H1 (cell line): ENCODE results near the gene KCNJ9. TPM values are rescaled to one million over a fixed set of nuclear protein-coding genes. Genes with fewer than 3 reads are reported as not detected.

Experiments
- CTCF ChIA-PET: fragments of 300-600 bp; sonication (Branson Sonifier 250); formaldehyde crosslinking; loops from one replicate; lab custom pipeline; 2021; ENCODE audit not compliant: partially characterized antibody; lab: Charles Lee
- POLR2A ChIA-PET: fragments of 300-600 bp; sonication (Branson Sonifier 250); formaldehyde crosslinking; loops from one replicate; lab custom pipeline; 2021; ENCODE audit warnings: inconsistent platforms; ENCODE audit not compliant: partially characterized antibody; lab: Charles Lee
- DNase-seq, 2 experiments: peaks; one replicate each; pipeline versions ENCODE4 v3.0.0 to v3.0.0-alpha.2; 2010 to 2022; ENCODE audit warnings: low spot score in 2 of 2, low read depth in 1 of 2, mixed read lengths in 1 of 2
- FAIRE-seq: peaks from 2 replicates; lab custom pipeline; 2011; peaks lifted over from hg19 to GRCh38; lab: Jason Lieb, UNC
- H2AFZ ChIP-seq: 2 replicates; pipeline ENCODE4 v1.8.1; 2012; ENCODE audit warnings: low read length, inconsistent platforms
- H2AK5ac ChIP-seq: 2 replicates; pipeline ENCODE4 v1.6.1; 2013; ENCODE audit warnings: low read depth, low read length
- H2BK120ac ChIP-seq: replicated peaks from 2 replicates; pipeline ENCODE3; 2013; ENCODE audit warnings: low read depth, low read length, inconsistent platforms
- H2BK12ac ChIP-seq: 2 replicates; pipeline ENCODE4 v1.6.1; 2013; ENCODE audit warnings: low read depth, low read length
- H2BK15ac ChIP-seq: 2 replicates; pipeline ENCODE4 v1.6.1; 2013; ENCODE audit warnings: low read length
- H2BK20ac ChIP-seq: 2 replicates; pipeline ENCODE4 v1.6.1; 2013; ENCODE audit warnings: low read length
- H2BK5ac ChIP-seq: 2 replicates; pipeline ENCODE4 v1.6.1; 2013; ENCODE audit warnings: low read depth, low read length
- H3K14ac ChIP-seq: 2 replicates; pipeline ENCODE4 v1.6.1; 2013; ENCODE audit warnings: inconsistent platforms; ENCODE audit not compliant: insufficient read length
- H3K18ac ChIP-seq: 2 replicates; pipeline ENCODE4 v1.6.1; 2013; ENCODE audit warnings: low read length; ENCODE audit errors: extremely low read depth
- H3K23ac ChIP-seq: 2 replicates; pipeline ENCODE4 v1.6.1; 2013; ENCODE audit warnings: inconsistent platforms; ENCODE audit not compliant: insufficient read length
- H3K23me2 ChIP-seq: 2 replicates; pipeline ENCODE4 v1.6.1; 2013; ENCODE audit warnings: low read depth, low read length
- H3K27ac ChIP-seq: 2 replicates; pipeline ENCODE4 v1.6.1; 2011; ENCODE audit warnings: low read depth, low read length, inconsistent platforms
- H3K27me3 ChIP-seq, 4 experiments: replicated peaks in 1 of 4; 1 replicate in 1 of 4; 2 replicates in 3 of 4; pipeline versions ENCODE4 v1.6.1 to v1.8.1; 2011 to 2013; ENCODE audit warnings: low read length in 3 of 4, mild to moderate bottlenecking in 3 of 4, inconsistent platforms in 2 of 4, mixed read lengths in 2 of 4, moderate library complexity in 1 of 4; ENCODE audit not compliant: control insufficient read depth in 3 of 4, insufficient read depth in 3 of 4; ENCODE audit errors: extremely low read depth in 1 of 4
- H3K36me3 ChIP-seq, 4 experiments: 2 replicates each; pipeline versions ENCODE4 v1.6.1 to v1.8.1; 2011 to 2013; ENCODE audit warnings: mild to moderate bottlenecking in 4 of 4, low read length in 3 of 4, moderate library complexity in 2 of 4, control low read depth in 1 of 4, inconsistent platforms in 1 of 4; ENCODE audit not compliant: insufficient read depth in 4 of 4, control insufficient read depth in 2 of 4
- H3K4ac ChIP-seq: replicated peaks from 2 replicates; pipeline ENCODE3; 2013; ENCODE audit warnings: low read length, low read depth, mixed read lengths, inconsistent platforms; ENCODE audit not compliant: insufficient read length
- H3K4me1 ChIP-seq, 4 experiments: replicated peaks in 1 of 4; 1 replicate in 1 of 4; 2 replicates in 3 of 4; pipeline versions ENCODE4 v1.6.1 to v1.8.1; 2011 to 2013; ENCODE audit warnings: low read length in 3 of 4, inconsistent platforms in 2 of 4, mixed read lengths in 1 of 4; ENCODE audit not compliant: insufficient read depth in 4 of 4, control insufficient read depth in 3 of 4
- H3K4me2 ChIP-seq, 2 experiments: 2 replicates each; pipeline versions ENCODE4 v1.6.1 to v1.8.1; 2011 to 2013; ENCODE audit warnings: low read depth in 2 of 2, low read length in 2 of 2, control low read depth in 1 of 2, inconsistent platforms in 1 of 2, mild to moderate bottlenecking in 1 of 2; ENCODE audit not compliant: insufficient read depth in 1 of 2
- H3K4me3 ChIP-seq, 4 experiments: fragments of 200-600, 300-600 bp in 1 of 4; sonication (generic), shearing (Covaris generic), sonication (Bioruptor Twin) in 1 of 4; 2 replicates each; pipeline versions ENCODE4 v1.5.1 to v1.8.1; 2011 to 2016; ENCODE audit warnings: low read length in 4 of 4, low read depth in 3 of 4, control low read depth in 2 of 4, inconsistent platforms in 2 of 4, mild to moderate bottlenecking in 2 of 4, mixed read lengths in 1 of 4, moderate library complexity in 1 of 4; ENCODE audit not compliant: insufficient read depth in 2 of 4; ENCODE audit errors: extremely low read depth in 1 of 4
- H3K56ac ChIP-seq: replicated peaks from 2 replicates; pipeline ENCODE3; 2013; ENCODE audit warnings: low read depth, mild to moderate bottlenecking, mixed read lengths, low read length, inconsistent platforms; ENCODE audit not compliant: insufficient read length
- H3K79me1 ChIP-seq: 2 replicates; pipeline ENCODE4 v1.6.1; 2013; ENCODE audit warnings: low read depth, low read length, control low read depth
- H3K79me2 ChIP-seq, 2 experiments: 2 replicates each; pipeline versions ENCODE4 v1.6.1 to v1.8.1; 2012 to 2013; ENCODE audit warnings: low read length in 2 of 2, mild to moderate bottlenecking in 2 of 2, inconsistent platforms in 1 of 2; ENCODE audit not compliant: insufficient read depth in 2 of 2, control insufficient read depth in 1 of 2
- H3K9ac ChIP-seq, 4 experiments: replicated peaks in 1 of 4; 1 replicate in 1 of 4; 2 replicates in 3 of 4; pipeline versions ENCODE4 v1.6.1 to v1.8.1; 2011 to 2013; ENCODE audit warnings: low read depth in 3 of 4, low read length in 3 of 4, control low read depth in 2 of 4, mild to moderate bottlenecking in 2 of 4, moderate library complexity in 2 of 4, inconsistent platforms in 1 of 4; ENCODE audit errors: extremely low read depth in 1 of 4
- H3K9me3 ChIP-seq, 2 experiments: 2 replicates each; pipeline versions ENCODE4 v1.6.1 to v1.8.1; 2012 to 2013; ENCODE audit warnings: mild to moderate bottlenecking in 2 of 2, moderate library complexity in 2 of 2, control low read depth in 1 of 2, inconsistent platforms in 1 of 2, low read depth in 1 of 2, low read length in 1 of 2, mixed read lengths in 1 of 2; ENCODE audit not compliant: insufficient read depth in 2 of 2
- H4K20me1 ChIP-seq, 2 experiments: replicated peaks in 1 of 2; 2 replicates each; pipeline versions ENCODE3 to v1.8.1; 2011 to 2013; ENCODE audit warnings: inconsistent platforms in 2 of 2, low read length in 2 of 2, mild to moderate bottlenecking in 1 of 2; ENCODE audit not compliant: insufficient read depth in 2 of 2, control insufficient read depth in 1 of 2
- H4K5ac ChIP-seq: 2 replicates; pipeline ENCODE4 v1.6.1; 2013; ENCODE audit warnings: low read length, low read depth, mixed read lengths, inconsistent platforms; ENCODE audit not compliant: insufficient read length
- H4K8ac ChIP-seq: 2 replicates; pipeline ENCODE4 v1.8.0; 2013; ENCODE audit warnings: mild to moderate bottlenecking, moderate library complexity, low read length, inconsistent platforms; ENCODE audit not compliant: insufficient read depth; ENCODE audit errors: extremely low read depth
- H4K91ac ChIP-seq: replicated peaks from 2 replicates; pipeline ENCODE3; 2013; ENCODE audit warnings: low read length, mixed read lengths, inconsistent platforms; ENCODE audit not compliant: insufficient read length
- CBX8 ChIP-seq: fragments of 300-800, 300-1000 bp; sonication (generic); IDR thresholded peaks from 2 replicates; pipeline ENCODE4 v1.7.1; 2016; ENCODE audit warnings: low read depth, low read length, borderline replicate concordance
- SUZ12 ChIP-seq: fragments of 200-600 bp; sonication (generic); IDR thresholded peaks from 2 replicates; pipeline ENCODE4 v1.6.1; 2012; ENCODE audit warnings: mild to moderate bottlenecking, inconsistent platforms, low read length, moderate library complexity, mixed read lengths
- WGBS, 2 experiments: shearing (Covaris generic) in 1 of 2; methylation state at CpG; one replicate each; pipeline versions ENCODE4 v1.1.6 to v1.1.7; 2013 to 2015; ENCODE audit warnings: low lambda C conversion rate in 2 of 2, mixed read lengths in 2 of 2, inconsistent platforms in 1 of 2, low coverage in 1 of 2, missing lambda C conversion rate in 1 of 2; ENCODE audit not compliant: insufficient replicate concordance in 2 of 2, insufficient coverage in 1 of 2, insufficient read length in 1 of 2; ENCODE audit errors: extremely low coverage in 1 of 2, missing lambda C conversion rate in 1 of 2; 5-methylcytosine and 5-hydroxymethylcytosine counted together
- long read RNA-seq, 2 experiments: library from RNA in 1 of 2; library from capped mRNA in 1 of 2; stranded (forward); transcript quantifications; one replicate each; pipeline ENCODE4 v2.0.0, GENCODE V29; 2021; ENCODE audit warnings: inconsistent platforms in 1 of 2
- polyA minus RNA-seq, 3 experiments: library from RNA; depleted of rRNA, polyadenylated mRNA; stranded (reverse); fragments of >200 nt; gene quantifications; 1 replicate in 2 of 3; 2 replicates in 1 of 3; pipeline ENCODE4 v1.2.3, GENCODE V29; 2011
- polyA plus RNA-seq, 7 experiments: library from polyadenylated mRNA; depleted of rRNA in 3 of 7; stranded (reverse) in 5 of 7; unstranded in 2 of 7; fragments of >200 nt in 5 of 7; fragments of 200-250 nt in 2 of 7; gene quantifications; 1 replicate in 5 of 7; 2 replicates in 1 of 7; 4 replicates in 1 of 7; pipeline versions ENCODE4 v1.2.1 to v1.2.3, GENCODE V29; 2011 to 2013; ENCODE audit warnings: missing spikeins in 2 of 7, mixed read lengths in 2 of 7
- total RNA-seq: library from RNA; stranded (reverse); fragmentation: NEBNext Ultra II Directional; extraction: Animal tissue kit (Norgen Biotek cat#: 25700); gene quantifications from 2 replicates; pipeline ENCODE4 v1.2.1, GENCODE V29; 2021

Gene KCNJ9
- total RNA-seq (0.08 and 0.13 TPM in 2 replicates), polyA plus RNA-seq (2011; rRNA removed) (0.02 and 0.11 TPM in 2 replicates), polyA minus RNA-seq (2011; rRNA and poly(A)+ RNA removed) (0.13 TPM in 1 of 2 replicates, not detected in the other)
- polyA plus RNA-seq (2011; cell fraction: cytosol; rRNA removed): 0.08 TPM
- polyA plus RNA-seq (2011; cell fraction: nucleus; rRNA removed): 0.14 TPM
- polyA plus RNA-seq (2012, experiment 1 of 2): 0.10 to 0.19 TPM (median 0.12 TPM) in 3 of 4 replicates, not detected in the other
- 0.03 TPM for polyA plus RNA-seq (2012, experiment 2 of 2)
- polyA plus RNA-seq (2013, experiment 1 of 2): 0.02 TPM
- 0.04 TPM for polyA plus RNA-seq (2013, experiment 2 of 2)
- not detected for polyA minus RNA-seq (2011; cell fraction: cytosol; rRNA and poly(A)+ RNA removed)
- polyA minus RNA-seq (2011; cell fraction: nucleus; rRNA and poly(A)+ RNA removed): not detected
- long read RNA-seq, experiment 1: 0 reads
- long read RNA-seq, experiment 2: 0 reads

DNA sequence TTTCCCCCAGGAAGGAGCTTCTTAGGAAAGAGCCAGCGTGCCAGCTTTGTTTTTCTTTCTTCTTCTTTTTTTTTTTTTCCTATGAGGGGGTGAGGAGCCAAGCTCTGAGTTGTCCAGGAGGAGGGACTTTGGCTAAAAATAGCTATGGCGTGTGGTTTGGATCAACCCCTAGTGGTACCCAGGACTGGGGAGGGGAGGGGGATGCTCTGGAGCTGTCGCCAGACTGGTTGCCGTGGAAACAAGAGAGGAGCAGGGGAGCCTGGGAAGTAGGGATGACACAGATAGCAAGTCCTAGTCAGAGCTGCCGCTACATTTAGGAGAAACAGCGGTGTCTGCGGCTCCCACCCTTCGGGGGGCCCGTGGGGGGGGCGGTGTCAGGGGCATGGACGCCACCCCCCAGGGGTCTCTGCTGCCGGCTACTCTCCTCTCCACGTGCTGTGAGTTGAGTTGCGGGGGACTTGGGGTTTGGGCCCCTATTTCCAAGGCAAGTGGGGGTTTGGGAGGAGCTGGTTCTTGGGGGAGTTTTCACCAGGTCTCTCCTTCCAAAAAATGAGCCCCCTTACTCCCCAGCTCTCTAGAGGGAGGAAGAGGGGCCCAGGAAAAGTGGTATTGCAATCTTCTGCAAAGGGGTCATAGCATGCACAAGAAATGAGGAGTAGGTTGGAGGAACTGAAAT lies at the start of gene KCNJ9:
Gene KCNJ9, plus strand, starts transcription at position 278 of the 676 bp plus-strand sequence. CDS start 2,493 bp downstream, outside the sequence.
- Histone ChIP-seq H3K79me2 (no peaks in the 10 kb centered on the region), H3K4me3 (no peak within 1 kb of the TSS), H3K4me1 (peaks cover 0 to 5% (median 3%) of the 10 kb centered on the region in 4 experiments; a peak in 4 of 7 replicates), H4K91ac (no peak within 1 kb of the TSS), H3K23ac (no peak within 1 kb of the TSS), H2BK12ac (0 out of 2 replicates have a peak within 1 kb of the TSS, but pooled peaks have one; percentile 65), H3K56ac (no peak within 1 kb of the TSS), H4K8ac (no peak within 1 kb of the TSS), H2BK15ac (no peak within 1 kb of the TSS), H2BK5ac (no peak within 1 kb of the TSS), H4K5ac (no peak within 1 kb of the TSS), H3K4ac (no peak within 1 kb of the TSS), H3K18ac (no peak within 1 kb of the TSS), H3K9me3 (peaks cover 0 to 4% of the 10 kb centered on the region in 2 experiments; a peak in 1 of 4 replicates), H3K4me2 (no peak within 1 kb of the TSS), H2BK20ac (no peak within 1 kb of the TSS), H3K9ac (no peak within 1 kb of the TSS), H2AFZ (no peak within 1 kb of the TSS), H3K14ac (no peak within 1 kb of the TSS), H3K27me3 (peaks cover 0 to 43% (median 30%) of the 10 kb centered on the region in 4 experiments; a peak in 6 of 7 replicates), H3K27ac (no peak within 1 kb of the TSS), H3K23me2 (no peaks in the 10 kb centered on the region; the same call in 1 of the 2 replicates), H3K36me3 (peaks cover 0 to 5% (median 0%) of the 10 kb centered on the region in 4 experiments; a peak in 1 of 8 replicates), H2AK5ac (no peak within 1 kb of the TSS), H2BK120ac (no peak within 1 kb of the TSS), H4K20me1 (no peaks in the 10 kb centered on the region), H3K79me1 (no peaks in the 10 kb centered on the region)
- ChIA-PET CTCF (interaction anchor here (0.7 to 50.1 kb wide), 12 partner anchors 14 to 210 kb away, joined by 3 to 1874 read pairs (median 3); partner anchors contain the start of genes CASQ1, IGSF8 and KCNJ10), POLR2A (interaction anchor here (1.0 to 3.5 kb wide), 9 partner anchors 9 to 35 kb away, joined by 3 to 23 read pairs (median 4); partner anchors contain the start of genes IGSF8 and KCNJ10)
- no peak for FAIRE-seq
- 46% methylated on average over 12 of the region's 14 CpGs; no CpG with 5 or more reads in 1 of the 2 experiments for WGBS, 2 experiments
- no peak for DNase-seq
- TF ChIP-seq SUZ12 (no peak), CBX8 (no peak)
